GM21390 (cell line): ENCODE data around the gene ABHD17B.
"Not testable (repeated sequence)": the region's sequence is repeated elsewhere in the genome, so short reads cannot be mapped to it uniquely, and the experiment has no call there.

Experiments
- ATAC-seq: cut with Tn5 transposase; IDR thresholded peaks from one replicate; pipeline ENCODE4 v1.9.1; 2021; ENCODE audit not compliant: unreplicated experiment

The ABHD17B gene

GRCh38 chr9:71916834-71917534 lies 6.0 kb upstream of the ABHD17B start:
- ATAC-seq = peak; percentile 76

- no peak for ATAC-seq
Observed at GRCh38 chr9:71915495-71915894, 4.5 kb upstream of the ABHD17B start.

GRCh38 chr9:71911908-71912335 lies 929 bp upstream of the ABHD17B start:
- ATAC-seq = no peak

GRCh38 chr9:71910650-71911060 lies 338 bp downstream of the ABHD17B start:
- ATAC-seq = peak; percentile 15

- peak; percentile 9 for ATAC-seq
Observed at GRCh38 chr9:71909887-71910649, 925 bp downstream of the ABHD17B start.

GRCh38 chr9:71908825-71909224 lies 2.2 kb downstream of the ABHD17B start:
- ATAC-seq = no peak

- no peak for ATAC-seq
Observed at GRCh38 chr9:71904076-71904475, 6.9 kb downstream of the ABHD17B start.

GRCh38 chr9:71901695-71902597 lies 9.0 kb downstream of the ABHD17B start:
- ATAC-seq = no peak

- not testable (repeated sequence) for ATAC-seq
Observed at GRCh38 chr9:71898756-71899155, 12.2 kb downstream of the ABHD17B start.

GRCh38 chr9:71897577-71897976 lies 13.4 kb downstream of the ABHD17B start:
- peak; percentile 55 for ATAC-seq

- no peak for ATAC-seq
Observed at GRCh38 chr9:71896761-71897160, 14.2 kb downstream of the ABHD17B start.

- no peak for ATAC-seq
Observed at GRCh38 chr9:71895955-71896354, 15.0 kb downstream of the ABHD17B start.

- peak; percentile 41 for ATAC-seq
Observed at GRCh38 chr9:71895117-71895516, 15.9 kb downstream of the ABHD17B start.

GRCh38 chr9:71891557-71892189 lies 19.3 kb downstream of the ABHD17B start:
- peak; percentile 41 for ATAC-seq

- no peak for ATAC-seq
Observed at GRCh38 chr9:71890042-71890679, 20.8 kb downstream of the ABHD17B start.

- ATAC-seq = no peak
Observed at GRCh38 chr9:71887362-71887761, 23.6 kb downstream of the ABHD17B start.

GRCh38 chr9:71886541-71886940 lies 24.5 kb downstream of the ABHD17B start:
- no peak for ATAC-seq

GRCh38 chr9:71886015-71886414 lies 25.0 kb downstream of the ABHD17B start:
- ATAC-seq = no peak

GRCh38 chr9:71885467-71885866 lies 25.5 kb downstream of the ABHD17B start:
- no peak for ATAC-seq

GRCh38 chr9:71884005-71884404 lies 27.0 kb downstream of the ABHD17B start:
- ATAC-seq = no peak
